ENCODE measurements around the gene SCP2. TPM values are rescaled to one million over a fixed set of nuclear protein-coding genes. Genes with fewer than 3 reads are reported as not detected.

The SCP2 gene
- total RNA-seq, 1 experiment from 2014 or later = 125 TPM

GRCh38 chr1:53066891-53067738 lies 140.0 kb downstream of the SCP2 start:
- no peak for DNase-seq (ENCODE audit: low read depth)

GRCh38 chr1:53067886-53068285 lies 140.8 kb downstream of the SCP2 start:
- DNase-seq (ENCODE audit: low read depth) = no peak

- no peak for DNase-seq (ENCODE audit: low read depth)
Observed at GRCh38 chr1:53068314-53069099, 141.4 kb downstream of the SCP2 start.

GRCh38 chr1:53069265-53069662 lies 142.2 kb downstream of the SCP2 start:
- no peak for DNase-seq (ENCODE audit: low read depth)

- no peak for DNase-seq (ENCODE audit: low read depth)
Observed at GRCh38 chr1:53069663-53070327, 142.7 kb downstream of the SCP2 start.

GRCh38 chr1:53070621-53071020 lies 143.5 kb downstream of the SCP2 start:
- no peak for DNase-seq (ENCODE audit: low read depth)

GRCh38 chr1:53071167-53071865 lies 144.2 kb downstream of the SCP2 start:
- no peak for DNase-seq (ENCODE audit: low read depth)

GRCh38 chr1:53071915-53072314 lies 144.8 kb downstream of the SCP2 start:
- DNase-seq (ENCODE audit: low read depth) = no peak

GRCh38 chr1:53073287-53073686 lies 146.2 kb downstream of the SCP2 start:
- DNase-seq (ENCODE audit: low read depth) = no peak

GRCh38 chr1:53073868-53074311 lies 146.8 kb downstream of the SCP2 start:
- no peak for DNase-seq (ENCODE audit: low read depth)

- no peak for DNase-seq (ENCODE audit: low read depth)
Observed at GRCh38 chr1:53074313-53075154, 147.5 kb downstream of the SCP2 start.

GRCh38 chr1:53075206-53075605 lies 148.1 kb downstream of the SCP2 start:
- no peak for DNase-seq (ENCODE audit: low read depth)

GRCh38 chr1:53075761-53076163 lies 148.7 kb downstream of the SCP2 start:
- no peak for DNase-seq (ENCODE audit: low read depth)

- DNase-seq (ENCODE audit: low read depth) = no peak
Observed at GRCh38 chr1:53076165-53076564, 149.1 kb downstream of the SCP2 start.

GRCh38 chr1:53076721-53077598 lies 149.9 kb downstream of the SCP2 start:
- no peak for DNase-seq (ENCODE audit: low read depth)

GRCh38 chr1:53077599-53077965 lies 150.5 kb downstream of the SCP2 start:
- DNase-seq (ENCODE audit: low read depth) = no peak

- no peak for DNase-seq (ENCODE audit: low read depth)
Observed at GRCh38 chr1:53078333-53079101, 151.4 kb downstream of the SCP2 start.

GRCh38 chr1:53079251-53079650 lies 152.2 kb downstream of the SCP2 start:
- DNase-seq (ENCODE audit: low read depth) = no peak

GRCh38 chr1:53080041-53080440 lies 153.0 kb downstream of the SCP2 start:
- DNase-seq (ENCODE audit: low read depth) = no peak

Measured in LHCN-M2 (cell line).